Neural cell (in vitro differentiated cells): ENCODE data around the gene IL36B.

Source experiments
- EP300 ChIP-seq: fragments of 450-650 bp; conservative IDR thresholded peaks from 2 replicates; pipeline ENCODE4 v1.6.1; 2014; ENCODE audit warnings: antibody characterized with exemption, mild to moderate bottlenecking, moderate library complexity; ENCODE audit not compliant: poor library complexity, severe bottlenecking
- POLR2AphosphoS5 ChIP-seq: IDR thresholded peaks from 2 replicates; pipeline ENCODE4 v1.6.1; 2012
- SMC3 ChIP-seq: fragments of 450-650 bp; conservative IDR thresholded peaks from 2 replicates; pipeline ENCODE4 v1.6.1; 2014; ENCODE audit warnings: antibody characterized with exemption, mild to moderate bottlenecking, moderate library complexity; ENCODE audit not compliant: poor library complexity
- TF ChIP-seq, protein P1 (sequence below): fragments of 450-650 bp; IDR thresholded peaks from 2 replicates; pipeline ENCODE4 v1.5.1; 2014; ENCODE audit warnings: antibody characterized with exemption, mild to moderate bottlenecking, moderate library complexity; ENCODE audit not compliant: poor library complexity, severe bottlenecking
- TF ChIP-seq, protein P2 (sequence below): IDR thresholded peaks from 2 replicates; pipeline ENCODE4 v1.6.1; 2012; ENCODE audit warnings: borderline replicate concordance

GRCh38 chr2:113083296-113083695 lies 30.6 kb upstream of the IL36B start:
- TF ChIP-seq, protein P1, sequence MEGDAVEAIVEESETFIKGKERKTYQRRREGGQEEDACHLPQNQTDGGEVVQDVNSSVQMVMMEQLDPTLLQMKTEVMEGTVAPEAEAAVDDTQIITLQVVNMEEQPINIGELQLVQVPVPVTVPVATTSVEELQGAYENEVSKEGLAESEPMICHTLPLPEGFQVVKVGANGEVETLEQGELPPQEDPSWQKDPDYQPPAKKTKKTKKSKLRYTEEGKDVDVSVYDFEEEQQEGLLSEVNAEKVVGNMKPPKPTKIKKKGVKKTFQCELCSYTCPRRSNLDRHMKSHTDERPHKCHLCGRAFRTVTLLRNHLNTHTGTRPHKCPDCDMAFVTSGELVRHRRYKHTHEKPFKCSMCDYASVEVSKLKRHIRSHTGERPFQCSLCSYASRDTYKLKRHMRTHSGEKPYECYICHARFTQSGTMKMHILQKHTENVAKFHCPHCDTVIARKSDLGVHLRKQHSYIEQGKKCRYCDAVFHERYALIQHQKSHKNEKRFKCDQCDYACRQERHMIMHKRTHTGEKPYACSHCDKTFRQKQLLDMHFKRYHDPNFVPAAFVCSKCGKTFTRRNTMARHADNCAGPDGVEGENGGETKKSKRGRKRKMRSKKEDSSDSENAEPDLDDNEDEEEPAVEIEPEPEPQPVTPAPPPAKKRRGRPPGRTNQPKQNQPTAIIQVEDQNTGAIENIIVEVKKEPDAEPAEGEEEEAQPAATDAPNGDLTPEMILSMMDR: no peak
- TF ChIP-seq SMC3 (no peak), POLR2AphosphoS5 (no peak), EP300 (no peak)
- TF ChIP-seq, protein P2, sequence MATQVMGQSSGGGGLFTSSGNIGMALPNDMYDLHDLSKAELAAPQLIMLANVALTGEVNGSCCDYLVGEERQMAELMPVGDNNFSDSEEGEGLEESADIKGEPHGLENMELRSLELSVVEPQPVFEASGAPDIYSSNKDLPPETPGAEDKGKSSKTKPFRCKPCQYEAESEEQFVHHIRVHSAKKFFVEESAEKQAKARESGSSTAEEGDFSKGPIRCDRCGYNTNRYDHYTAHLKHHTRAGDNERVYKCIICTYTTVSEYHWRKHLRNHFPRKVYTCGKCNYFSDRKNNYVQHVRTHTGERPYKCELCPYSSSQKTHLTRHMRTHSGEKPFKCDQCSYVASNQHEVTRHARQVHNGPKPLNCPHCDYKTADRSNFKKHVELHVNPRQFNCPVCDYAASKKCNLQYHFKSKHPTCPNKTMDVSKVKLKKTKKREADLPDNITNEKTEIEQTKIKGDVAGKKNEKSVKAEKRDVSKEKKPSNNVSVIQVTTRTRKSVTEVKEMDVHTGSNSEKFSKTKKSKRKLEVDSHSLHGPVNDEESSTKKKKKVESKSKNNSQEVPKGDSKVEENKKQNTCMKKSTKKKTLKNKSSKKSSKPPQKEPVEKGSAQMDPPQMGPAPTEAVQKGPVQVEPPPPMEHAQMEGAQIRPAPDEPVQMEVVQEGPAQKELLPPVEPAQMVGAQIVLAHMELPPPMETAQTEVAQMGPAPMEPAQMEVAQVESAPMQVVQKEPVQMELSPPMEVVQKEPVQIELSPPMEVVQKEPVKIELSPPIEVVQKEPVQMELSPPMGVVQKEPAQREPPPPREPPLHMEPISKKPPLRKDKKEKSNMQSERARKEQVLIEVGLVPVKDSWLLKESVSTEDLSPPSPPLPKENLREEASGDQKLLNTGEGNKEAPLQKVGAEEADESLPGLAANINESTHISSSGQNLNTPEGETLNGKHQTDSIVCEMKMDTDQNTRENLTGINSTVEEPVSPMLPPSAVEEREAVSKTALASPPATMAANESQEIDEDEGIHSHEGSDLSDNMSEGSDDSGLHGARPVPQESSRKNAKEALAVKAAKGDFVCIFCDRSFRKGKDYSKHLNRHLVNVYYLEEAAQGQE: no peak
